Caki2 (cell line): ENCODE results near the gene RPS27A. TPM values are rescaled to one million over a fixed set of nuclear protein-coding genes. Genes with fewer than 3 reads are reported as not detected.
"Not testable (repeated sequence)": the region's sequence is repeated elsewhere in the genome, so short reads cannot be mapped to it uniquely, and the experiment has no call there.

Experiments
- DNase-seq: peaks from one replicate; pipeline ENCODE4 v3.0.0-alpha.2; 2015; ENCODE audit warnings: low read depth
- in situ Hi-C: cut with HindIII; loops from 2 replicates; pipeline ENCODE4 v1.10.0; 2016; ENCODE audit warnings: low sequenced_read_pairs, low pct_unique_long_range_greater_than_20kb, mixed read lengths
- total RNA-seq: library from RNA; depleted of rRNA; stranded (reverse); fragments of >200 nt; shearing (Covaris generic); gene quantifications from 2 replicates; pipeline ENCODE4 v1.2.3, GENCODE V29; 2014; ENCODE audit warnings: low replicate concordance

Gene RPS27A
- total RNA-seq, 1 experiment from 2014 or later = 1,837 TPM

DNA sequence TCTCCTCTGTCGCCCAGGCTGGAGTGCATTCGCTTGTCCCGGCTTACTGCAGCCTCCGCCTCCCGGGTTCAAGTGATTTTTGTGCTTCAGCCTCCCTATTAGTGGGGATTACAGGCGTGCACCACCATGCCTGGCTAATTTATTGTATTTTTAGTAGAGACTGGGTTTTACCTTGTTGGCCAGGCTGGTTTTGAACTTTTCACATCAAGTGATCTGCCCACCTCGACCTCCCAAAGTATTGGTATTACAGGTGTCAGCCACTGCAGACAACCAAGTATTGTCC is 1.1 kb downstream of the RPS27A start:
- DNase-seq = no peak
- in situ Hi-C loops = no loop called here

DNA sequence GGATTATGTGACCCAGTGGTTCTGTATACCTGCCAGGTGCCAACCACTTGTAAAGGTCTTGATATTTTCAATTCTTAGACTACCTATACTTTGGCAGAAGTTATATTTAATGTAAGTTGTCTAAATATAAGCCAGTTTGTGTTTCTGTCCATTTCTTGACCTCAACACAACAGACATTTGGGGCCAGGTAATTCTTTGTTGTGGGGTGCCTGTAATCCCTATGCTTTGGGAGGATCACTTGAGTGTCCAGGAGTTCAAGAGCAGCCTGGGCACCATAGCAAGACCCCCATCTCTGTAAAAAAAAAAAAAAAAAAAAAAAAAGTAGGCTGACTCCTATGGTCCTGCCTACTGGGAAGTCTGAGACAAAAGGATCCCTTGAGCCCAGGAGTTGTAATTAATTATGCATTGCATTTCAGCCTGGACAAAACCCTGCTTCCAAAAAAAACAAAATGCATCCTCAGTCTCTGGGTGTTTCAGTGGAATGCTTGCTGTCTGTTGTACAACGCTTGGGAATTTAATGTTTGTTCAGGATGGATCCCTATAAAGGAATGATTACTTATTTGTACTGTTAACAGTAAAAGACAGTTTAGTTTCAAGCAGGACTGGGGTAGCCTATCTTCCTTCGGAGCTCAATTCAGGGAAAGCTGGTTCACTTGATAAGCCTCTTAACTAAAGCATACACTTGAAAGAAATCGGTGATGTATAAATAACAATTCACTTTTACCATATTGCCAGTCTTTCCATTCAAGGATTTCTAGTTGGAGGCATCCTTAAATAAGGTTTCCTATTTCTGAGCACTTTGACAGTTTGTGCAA is 3.4 kb downstream of the RPS27A start:
- DNase-seq = no peak
- in situ Hi-C loops = no loop called here

DNA sequence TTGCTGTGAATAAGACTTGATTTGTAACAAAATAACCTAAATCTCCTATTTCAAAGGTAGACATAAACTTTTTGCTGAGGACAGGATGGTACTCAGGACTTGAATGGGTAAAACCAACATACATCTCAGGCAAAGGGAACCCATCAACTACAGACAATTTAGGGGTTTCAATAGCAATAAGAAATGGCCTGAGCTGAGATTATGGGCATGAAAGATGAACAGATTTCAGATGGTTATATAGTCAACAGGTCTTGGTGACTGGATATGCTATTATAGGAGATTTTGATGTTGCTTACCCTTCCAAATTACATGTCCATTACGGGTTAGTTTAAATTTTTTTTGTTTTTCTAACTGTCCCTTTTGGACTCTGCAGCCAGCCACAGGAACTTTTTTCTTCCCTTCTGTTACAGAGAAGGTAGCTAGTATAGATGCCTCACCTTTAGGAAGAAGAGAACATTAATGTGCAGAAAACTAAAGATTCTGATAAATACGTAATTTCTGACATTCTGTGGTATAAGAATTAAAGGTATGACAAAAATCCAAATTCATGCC is 4.6 kb downstream of the RPS27A start:
- in situ Hi-C loops = no loop called here
- no peak for DNase-seq

DNA sequence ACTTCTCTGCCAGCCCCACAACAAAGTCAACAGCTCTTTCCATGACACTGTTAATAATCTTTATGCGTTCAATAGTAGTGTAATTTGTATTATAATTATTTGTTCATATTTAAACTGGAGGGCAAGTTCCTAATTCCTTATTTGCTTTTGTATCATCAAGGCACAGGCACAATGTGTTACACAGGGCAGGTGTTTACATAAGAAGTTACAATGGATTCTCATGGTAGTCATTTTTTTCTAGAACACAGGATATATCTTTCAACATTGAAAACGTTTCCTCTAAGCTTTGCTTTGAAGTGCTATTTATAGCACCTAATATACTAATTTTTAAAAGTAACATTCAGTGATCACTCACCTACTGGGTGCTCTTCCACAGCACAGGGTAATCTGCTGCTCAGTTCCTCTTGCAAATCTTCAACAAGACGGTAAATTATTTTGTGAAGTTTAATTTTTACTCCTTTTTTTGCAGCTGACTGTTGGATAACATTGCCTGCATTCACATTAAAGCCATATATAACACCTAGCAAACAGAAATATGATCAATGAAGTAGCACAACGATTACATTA is 7.3 kb downstream of the RPS27A start:
- in situ Hi-C loops = no loop called here
- DNase-seq = no peak

DNA sequence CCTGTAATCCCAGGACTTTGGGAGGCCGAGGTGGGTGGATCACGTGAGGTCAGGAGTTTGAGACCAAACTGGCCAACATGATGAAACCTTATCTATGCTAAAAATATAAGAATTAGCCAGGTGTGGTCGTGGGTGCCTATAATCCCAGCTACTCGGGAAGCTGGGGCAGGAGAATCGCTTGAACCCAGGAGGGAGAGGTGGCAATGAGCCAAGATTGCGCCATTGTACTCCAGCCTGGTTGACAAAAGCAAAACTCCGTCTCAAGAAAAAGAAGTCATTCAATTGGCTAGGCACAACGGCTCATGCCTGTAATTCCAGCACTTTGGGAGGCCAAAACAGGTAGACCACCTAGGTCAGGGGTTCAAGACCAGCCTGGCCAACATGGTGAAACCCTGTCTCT is 9.1 kb downstream of the RPS27A start:
- in situ Hi-C loops, DNase-seq: not testable (repeated sequence)

DNA sequence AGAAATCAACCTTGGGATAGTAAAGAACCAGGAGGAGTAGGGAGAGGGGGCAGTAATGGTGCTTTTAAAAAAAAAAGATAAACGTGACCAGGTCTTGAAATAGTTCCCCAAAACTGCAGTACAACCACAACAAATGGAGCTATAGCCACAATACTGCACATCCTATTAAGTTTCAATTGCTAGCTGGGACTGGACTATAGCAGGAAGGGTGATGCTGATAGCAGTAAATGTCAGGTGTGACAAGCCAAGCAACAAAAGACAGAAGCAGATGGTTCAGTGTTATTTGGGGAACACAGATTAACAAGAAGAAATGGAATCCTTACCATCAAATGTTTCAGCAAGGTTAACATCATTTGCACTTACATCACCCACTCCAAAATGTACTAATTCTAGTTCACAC is 10.1 kb downstream of the RPS27A start:
- in situ Hi-C loops = no loop called here
- DNase-seq = no peak

DNA sequence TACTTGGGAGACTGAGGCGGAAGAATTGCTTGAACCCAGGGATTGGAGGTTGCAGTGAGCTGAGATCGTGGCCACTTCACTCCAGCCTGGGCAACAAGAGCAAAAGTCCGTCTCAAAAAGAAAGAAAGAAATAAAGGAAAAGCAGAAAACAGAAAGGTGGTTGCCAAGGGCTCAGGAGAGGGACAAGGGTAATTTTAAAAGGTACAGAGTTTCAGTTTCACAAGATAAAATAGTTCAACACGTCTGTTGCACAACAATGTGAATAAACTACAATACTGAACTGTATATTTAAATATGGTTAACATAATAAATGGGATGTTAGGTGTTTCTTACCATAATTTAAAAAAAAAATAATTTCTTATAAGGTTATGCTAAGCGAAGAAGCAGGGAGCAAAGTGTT is 12.9 kb downstream of the RPS27A start:
- no peak for DNase-seq

DNA sequence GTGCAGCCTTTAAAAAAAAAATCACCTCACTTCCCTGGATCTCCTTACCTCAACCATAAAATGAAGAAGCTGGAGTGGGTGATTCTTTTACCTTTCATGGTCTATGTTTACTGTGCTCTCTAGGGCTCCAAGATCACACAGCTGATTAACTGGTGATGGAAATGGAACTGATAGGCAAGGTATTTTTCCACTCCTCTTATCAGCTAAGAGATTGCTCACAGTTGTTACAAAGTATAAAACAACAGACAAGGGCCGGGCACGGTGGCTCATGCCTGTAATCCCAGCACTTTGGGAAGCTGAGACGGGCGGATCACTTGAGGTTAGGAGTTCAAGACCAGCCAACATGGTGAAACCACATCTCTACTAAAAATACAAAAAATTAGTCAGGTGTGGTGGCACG is 14.5 kb downstream of the RPS27A start:
- DNase-seq = no peak
- in situ Hi-C loops = no loop called here

More for the DNA sequence above, 12.9 kb downstream of the RPS27A start:
- in situ Hi-C loops = no loop called here

DNA sequence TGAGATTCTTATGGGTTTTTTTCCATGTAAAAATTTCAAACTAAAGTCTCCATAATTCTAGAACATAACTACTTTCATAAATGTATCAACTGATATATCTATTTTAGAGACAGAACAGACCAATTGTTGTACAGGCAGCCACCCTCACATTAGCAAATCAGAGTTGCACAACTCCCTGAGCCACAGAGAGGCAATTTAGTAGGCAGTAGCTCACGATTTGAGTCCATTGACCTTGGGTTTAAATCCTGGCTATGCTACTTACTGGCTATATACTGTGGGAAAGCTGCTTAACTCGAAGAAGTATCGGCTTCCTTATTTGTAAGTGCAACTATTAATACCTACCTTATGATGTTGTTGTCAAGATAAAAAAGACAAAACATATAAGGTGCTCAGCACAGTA is 20.3 kb downstream of the RPS27A start:
- in situ Hi-C loops = no loop called here
- no peak for DNase-seq

DNA sequence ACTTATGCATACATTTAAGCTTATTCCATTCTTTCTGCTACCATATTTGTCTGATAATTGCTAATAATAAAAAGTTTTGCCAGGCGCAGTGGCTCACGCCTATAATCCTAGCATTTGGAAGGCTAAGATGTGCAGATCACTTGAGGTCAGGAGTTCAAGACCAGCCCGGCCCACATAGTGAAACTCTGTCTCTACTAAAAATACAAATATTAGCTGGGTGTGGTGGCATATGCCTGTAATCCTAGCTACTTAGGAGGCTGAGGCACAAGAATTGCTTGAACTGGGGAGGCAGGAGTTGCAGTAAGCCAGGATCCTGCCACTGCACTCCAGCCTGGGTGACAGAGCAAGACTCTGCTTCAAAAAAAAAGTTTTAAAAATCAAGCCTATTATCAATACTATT is 27.1 kb downstream of the RPS27A start:
- in situ Hi-C loops, DNase-seq: not testable (repeated sequence)

DNA sequence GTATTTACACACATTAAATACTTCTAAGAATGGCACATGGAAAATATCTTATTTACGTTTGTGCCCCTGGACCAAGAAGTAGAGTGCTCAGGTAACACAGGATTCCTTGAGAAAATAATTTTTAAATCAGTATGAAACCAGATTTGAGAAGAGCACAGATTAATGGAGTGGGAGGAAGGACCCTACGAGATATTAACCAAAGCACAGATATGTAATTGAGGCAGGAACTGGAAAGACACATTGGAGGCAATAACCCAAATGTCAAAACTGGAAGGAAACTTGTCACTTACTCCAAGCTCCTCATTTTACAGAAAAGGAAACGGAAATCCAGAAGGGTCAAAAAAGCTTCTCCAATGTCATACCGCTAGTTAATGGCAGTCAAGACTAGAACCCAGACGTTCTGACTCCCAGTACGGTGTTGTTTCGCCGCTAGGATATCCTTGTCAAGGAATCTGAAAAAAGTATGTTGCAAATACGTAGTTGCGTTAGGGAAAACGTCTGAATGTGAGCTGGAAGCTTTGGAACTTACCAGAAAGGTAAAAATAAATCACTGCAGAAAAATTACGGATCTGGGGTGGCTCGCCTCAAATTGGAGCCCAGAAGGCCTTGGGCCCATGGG is 35.9 kb downstream of the RPS27A start:
- in situ Hi-C loops = no loop called here
- DNase-seq = peak; percentile 22

DNA sequence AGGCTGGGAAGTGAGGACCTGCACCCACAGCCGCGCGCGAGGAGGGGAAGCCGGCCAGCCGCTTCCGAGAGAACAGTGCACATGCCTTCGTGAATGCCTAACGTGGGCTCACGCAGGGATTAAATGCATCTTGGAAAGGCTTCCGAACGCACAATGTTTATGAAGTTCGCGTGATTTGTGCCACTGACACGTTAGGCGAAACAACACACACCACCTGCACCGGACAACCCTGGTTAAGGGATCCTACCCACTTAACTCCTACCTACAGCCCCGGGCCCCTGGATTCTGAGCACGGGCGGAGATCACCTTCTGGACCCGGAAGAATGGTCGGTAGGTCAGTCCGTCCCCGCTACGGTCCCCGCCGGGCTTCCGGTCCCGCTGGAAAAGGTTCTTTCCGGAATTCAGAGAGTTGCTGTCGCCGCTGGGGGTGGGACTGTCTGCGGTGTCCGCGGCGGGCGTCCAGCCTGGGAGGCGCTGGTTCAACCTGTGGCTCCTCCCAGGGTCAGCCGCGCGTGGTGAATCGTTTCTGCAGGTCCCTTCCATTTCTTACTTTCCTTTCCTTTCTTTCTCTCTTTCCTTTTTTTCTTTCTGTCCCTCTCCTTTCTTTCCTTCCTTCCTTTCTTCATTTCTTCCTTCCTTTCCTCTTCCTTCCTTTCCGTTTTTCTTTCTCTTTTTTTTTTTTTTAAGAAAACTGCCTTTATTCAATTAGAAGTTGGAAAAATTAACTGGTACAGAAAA is 36.6 kb downstream of the RPS27A start, which contains the start of gene MTIF2:
Gene MTIF2, minus strand, starts transcription at position 325 of the 738 bp plus-strand sequence. CDS start 5,373 bp downstream, outside the sequence.
- in situ Hi-C loops = no loop called here
- peak; percentile 92 for DNase-seq

DNA sequence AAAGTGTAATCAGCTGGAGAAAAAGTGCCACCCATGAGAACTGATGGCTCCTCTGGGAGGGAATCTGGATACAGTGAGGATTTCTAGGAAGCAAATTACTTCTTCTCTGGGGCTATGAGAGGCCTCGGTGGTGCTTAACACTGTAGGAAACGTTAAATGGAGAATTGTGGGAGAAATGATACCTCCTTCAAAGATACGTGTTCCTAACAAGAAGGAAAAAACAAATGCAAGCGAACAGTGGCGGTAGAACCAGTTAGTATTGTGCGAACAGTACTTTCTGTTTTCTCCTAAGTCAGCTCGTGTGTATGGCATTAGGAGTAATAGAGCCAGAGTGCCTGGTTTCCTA is 37.1 kb downstream of the RPS27A start:
- DNase-seq = no peak
- in situ Hi-C loops = no loop called here

DNA sequence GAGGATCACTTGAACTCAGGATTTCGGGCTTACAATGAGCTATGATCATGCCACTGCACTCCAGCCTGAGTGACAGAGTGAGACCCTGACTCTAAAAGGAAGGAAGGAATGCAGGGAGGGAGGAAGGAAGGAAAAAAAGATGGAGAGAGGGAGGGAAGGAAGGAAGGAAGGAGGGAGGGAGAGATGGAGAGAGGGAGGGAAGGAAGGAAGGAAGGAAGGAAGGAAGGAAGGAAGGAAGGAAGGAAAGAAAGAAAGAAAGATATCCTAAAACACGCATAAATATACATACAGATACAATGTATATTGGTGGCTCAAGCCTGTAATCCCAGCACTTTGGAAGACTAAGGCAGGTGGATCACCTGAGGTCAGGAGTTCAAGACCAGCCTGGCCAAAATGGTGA is 41.9 kb downstream of the RPS27A start:
- in situ Hi-C loops = not testable (repeated sequence)

DNA sequence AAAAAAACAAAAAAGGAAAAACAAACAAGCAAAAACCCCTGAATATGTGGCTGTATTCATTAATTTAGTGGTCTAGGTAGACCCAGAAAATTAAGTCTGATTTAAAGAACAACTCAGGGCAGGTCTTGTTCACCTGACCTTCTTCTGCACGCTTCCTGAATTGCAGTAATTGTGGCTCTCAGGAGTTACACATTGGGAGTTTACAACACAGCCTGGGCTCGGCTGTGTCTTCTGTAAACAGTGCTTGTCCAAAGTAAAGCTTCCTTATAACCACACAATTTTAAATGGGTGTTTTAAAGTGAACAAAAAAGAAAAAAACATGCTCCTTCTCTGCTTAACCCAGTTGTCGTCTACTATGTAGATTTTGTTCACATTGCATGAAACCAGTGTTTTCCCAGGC is 44.8 kb downstream of the RPS27A start:
- no peak for DNase-seq
- in situ Hi-C loops = no loop called here

More for the DNA sequence above, 41.9 kb downstream of the RPS27A start:
- not testable (repeated sequence) for DNase-seq

DNA sequence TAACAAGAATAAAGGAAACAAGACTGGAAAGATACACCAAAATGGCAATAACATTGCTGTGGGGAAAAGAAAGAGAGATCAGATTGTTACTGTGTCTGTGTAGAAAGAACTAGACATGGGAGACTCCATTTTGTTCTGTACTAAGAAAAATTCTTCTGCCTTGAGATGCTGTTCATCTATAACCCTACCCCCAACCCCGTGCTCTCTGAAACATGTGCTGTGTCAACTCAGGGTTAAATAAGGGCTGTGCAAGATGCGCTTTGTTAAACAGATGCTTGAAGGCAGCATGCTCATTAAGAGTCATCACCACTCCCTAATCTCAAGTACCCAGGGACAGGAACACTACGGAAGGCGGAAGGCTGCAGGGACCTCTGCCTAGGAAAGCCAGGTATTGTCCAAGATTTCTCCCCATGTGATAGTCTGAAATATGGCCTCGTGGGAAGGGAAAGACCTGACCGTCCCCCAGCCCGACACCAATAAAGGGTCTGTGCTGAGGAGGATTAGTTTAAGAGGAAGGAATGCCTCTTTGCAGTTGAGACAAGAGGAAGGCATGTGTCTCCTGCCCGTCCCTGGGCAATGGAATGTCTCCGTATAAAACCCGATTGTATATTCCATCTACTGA is 46.8 kb downstream of the RPS27A start:
- in situ Hi-C loops, DNase-seq: not testable (repeated sequence)

DNA sequence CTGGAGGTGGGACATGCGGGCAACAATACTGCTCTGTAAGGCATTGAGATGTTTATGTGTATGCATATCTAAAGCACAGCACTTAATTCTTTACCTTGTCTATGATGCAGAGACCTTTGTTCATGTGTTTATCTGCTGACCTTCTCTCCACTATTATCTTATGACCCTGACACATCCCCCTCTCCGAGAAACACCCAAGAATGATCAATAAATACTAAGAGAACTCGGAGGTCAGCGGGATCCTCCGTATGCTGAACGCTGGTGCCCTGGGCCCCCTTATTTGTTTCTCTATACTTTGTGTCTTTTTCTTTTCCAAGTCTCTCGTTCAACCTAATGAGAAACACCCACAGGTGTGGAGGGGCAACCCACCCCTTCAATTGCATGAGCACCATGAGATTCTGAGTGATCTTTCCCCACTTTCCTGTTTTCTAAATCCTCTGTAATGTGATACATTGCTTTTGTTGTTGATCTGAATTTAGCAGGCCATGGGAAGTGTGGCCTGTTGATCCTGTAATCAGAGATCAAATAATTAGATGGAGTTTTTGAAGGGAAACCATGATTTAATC is 47.5 kb downstream of the RPS27A start:
- not testable (repeated sequence) for DNase-seq

More for the DNA sequence above, 47.5 kb downstream of the RPS27A start:
- in situ Hi-C loops = not testable (repeated sequence)
